HEK293T (cell line): ENCODE results near the gene OCRL.
"Not testable (repeated sequence)": the region's sequence is repeated elsewhere in the genome, so short reads cannot be mapped to it uniquely, and the experiment has no call there.

ENCODE experiments used
- ARNT ChIP-seq: fragments of 450-650 bp; IDR thresholded peaks from 2 replicates; pipeline ENCODE4 v1.6.1; 2017; ENCODE audit warnings: mild to moderate bottlenecking
- BHLHE40 ChIP-seq: fragments of 450-650 bp; IDR thresholded peaks from 2 replicates; pipeline ENCODE4 v1.6.1; 2016; ENCODE audit warnings: mild to moderate bottlenecking, moderate library complexity, borderline replicate concordance
- ELF4 ChIP-seq: fragments of 450-650 bp; IDR thresholded peaks from 2 replicates; pipeline ENCODE4 v1.6.1; 2017; ENCODE audit warnings: antibody characterized with exemption
- HDGF ChIP-seq: fragments of 450-650 bp; IDR thresholded peaks from 2 replicates; pipeline ENCODE4 v1.6.1; 2017; ENCODE audit warnings: antibody characterized with exemption, borderline replicate concordance
- NFRKB ChIP-seq: fragments of 450-650 bp; IDR thresholded peaks from 2 replicates; pipeline ENCODE4 v1.6.1; 2016; ENCODE audit warnings: mild to moderate bottlenecking, moderate library complexity
- SP1 ChIP-seq: fragments of 450-650 bp; IDR thresholded peaks from 2 replicates; pipeline ENCODE4 v1.6.1; 2017
- SUZ12 ChIP-seq: fragments of 450-650 bp; IDR thresholded peaks from 2 replicates; pipeline ENCODE4 v1.6.1; 2016; ENCODE audit warnings: mild to moderate bottlenecking
- ZNF384 ChIP-seq: fragments of 450-650 bp; IDR thresholded peaks from 2 replicates; pipeline ENCODE4 v1.6.1; 2016

DNA sequence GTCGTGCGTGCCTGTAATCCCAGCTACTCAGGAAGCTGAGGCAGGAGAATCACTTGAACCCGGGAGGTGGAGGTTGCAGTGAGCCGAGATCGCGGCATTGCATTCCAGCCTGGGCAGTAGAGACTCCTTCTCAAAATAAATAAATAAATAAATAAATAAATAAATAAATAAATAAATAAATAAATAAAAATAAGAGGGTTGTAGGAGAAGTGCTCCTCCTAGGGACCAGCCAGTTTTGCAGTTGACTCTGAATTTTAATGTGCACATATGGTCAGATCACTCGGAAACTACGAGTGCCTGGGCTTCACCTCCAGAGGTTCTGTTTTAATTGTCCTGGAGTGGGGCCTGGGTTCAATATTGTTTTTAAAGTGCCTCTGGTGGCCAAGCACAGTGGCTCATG, 14.8 kb downstream of the OCRL start:
- TF ChIP-seq ELF4, ARNT, BHLHE40, NFRKB, SP1, HDGF, SUZ12, ZNF384: not testable (repeated sequence)
